NCI-H524 treated with DMSO at 0.1 percent for 48 hours (cell line): ENCODE measurements around the gene AMZ2.
"Not testable (repeated sequence)": the region's sequence is repeated elsewhere in the genome, so short reads cannot be mapped to it uniquely, and the experiment has no call there.

Experiments
- DNase-seq: peaks from one replicate; lab custom pipeline; 2025; lab: John Stamatoyannopoulos, UW

AMZ2 gene

DNA sequence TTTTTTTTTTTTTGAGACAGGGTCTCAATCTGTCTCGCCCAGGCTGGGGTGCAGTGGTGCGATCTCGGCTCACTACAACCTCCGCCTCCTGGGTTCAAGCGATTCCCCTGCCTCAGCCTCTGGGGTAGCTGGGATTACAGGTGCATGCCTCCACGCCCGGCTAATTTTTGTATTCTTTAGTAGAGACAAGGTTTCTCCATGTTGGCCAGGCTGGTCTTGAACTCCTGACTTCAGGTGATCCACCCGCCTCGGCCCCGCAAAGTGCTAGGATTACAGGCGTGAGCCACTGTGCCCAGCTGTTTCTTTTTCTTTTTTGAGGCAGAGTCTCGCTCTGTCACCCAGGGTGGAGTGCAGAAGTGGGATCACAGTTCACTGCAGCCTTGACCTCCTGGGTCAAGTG, 27.1 kb upstream of the AMZ2 start:
- not testable (repeated sequence) for DNase-seq

DNA sequence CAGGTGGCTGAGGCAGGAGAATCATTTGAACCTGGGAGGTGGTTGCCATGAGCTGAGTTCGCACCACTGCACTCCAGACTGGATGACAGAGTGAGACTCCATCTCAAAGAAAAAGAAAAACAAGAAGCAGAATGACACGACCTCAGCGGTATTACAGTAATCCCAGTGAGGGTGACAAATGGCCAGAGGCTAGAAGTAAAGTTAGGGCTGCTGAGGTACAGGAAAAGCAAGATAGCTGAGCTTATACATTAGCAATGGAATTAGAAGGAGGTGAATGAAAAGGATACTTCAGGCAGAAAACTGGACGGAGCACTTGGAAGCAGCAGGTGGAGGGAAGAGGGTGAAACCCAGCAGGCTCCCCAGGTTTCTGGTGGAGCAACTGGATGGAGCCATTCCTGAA, 26.1 kb upstream of the AMZ2 start:
- no peak for DNase-seq

- DNase-seq: no peak
Measured at GRCh38 chr17:68222606-68223005, 25.2 kb upstream of the AMZ2 start.

GRCh38 chr17:68225055-68225454, 22.8 kb upstream of the AMZ2 start:
- not testable (repeated sequence) for DNase-seq

DNA sequence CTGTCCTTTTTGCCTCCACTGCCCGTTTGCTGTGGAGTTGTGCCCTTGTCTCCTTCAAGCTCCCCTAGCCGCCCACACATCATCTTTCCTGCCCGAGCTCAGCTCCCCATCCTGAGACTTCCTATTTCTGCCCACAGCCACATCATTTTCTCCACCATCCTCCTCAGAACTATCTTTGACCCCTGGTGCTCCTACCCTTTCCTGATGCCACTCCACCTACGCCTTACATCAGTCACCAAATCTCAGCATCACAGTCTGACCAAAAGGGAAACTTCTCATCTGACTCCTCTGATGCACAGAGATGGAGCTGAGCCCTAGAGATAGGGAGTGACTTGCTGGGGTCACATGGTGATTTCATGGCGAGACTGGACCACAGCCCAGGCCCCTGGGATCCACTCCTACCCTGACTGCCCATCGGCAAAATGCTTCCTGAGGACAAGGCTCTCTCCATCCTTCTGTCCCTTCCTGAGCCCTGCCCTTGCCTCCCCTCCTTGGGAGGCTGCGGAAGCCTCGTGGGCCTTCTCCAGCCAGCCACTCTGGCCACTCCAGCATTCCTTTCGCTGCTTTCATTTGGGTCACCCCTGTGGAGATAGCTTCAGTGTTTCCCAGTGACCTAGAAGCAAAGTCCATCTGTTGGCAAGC, 19.7 kb upstream of the AMZ2 start:
- DNase-seq: not testable (repeated sequence)

- DNase-seq: no peak
Measured at GRCh38 chr17:68228817-68229570, 18.8 kb upstream of the AMZ2 start.

DNA sequence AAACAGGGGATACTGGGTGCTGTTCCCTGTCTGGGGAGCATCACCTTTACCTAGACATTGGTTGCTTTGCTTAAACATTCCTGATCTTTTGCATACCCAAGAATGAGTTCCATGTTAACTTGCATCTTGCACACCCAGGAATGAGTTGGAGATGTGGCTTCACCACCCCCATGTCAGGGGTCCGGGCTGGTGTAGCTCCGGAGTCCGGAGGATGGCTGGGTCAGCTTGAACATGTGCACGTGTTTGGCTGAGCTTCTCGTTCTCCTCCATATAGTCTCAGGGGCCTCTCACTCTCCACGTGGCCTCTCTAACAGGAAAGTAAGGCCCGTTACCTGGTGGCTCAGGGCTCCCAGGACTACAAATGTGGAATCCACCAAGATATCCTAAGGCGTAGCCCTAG, 18.2 kb upstream of the AMZ2 start:
- no peak for DNase-seq

DNA sequence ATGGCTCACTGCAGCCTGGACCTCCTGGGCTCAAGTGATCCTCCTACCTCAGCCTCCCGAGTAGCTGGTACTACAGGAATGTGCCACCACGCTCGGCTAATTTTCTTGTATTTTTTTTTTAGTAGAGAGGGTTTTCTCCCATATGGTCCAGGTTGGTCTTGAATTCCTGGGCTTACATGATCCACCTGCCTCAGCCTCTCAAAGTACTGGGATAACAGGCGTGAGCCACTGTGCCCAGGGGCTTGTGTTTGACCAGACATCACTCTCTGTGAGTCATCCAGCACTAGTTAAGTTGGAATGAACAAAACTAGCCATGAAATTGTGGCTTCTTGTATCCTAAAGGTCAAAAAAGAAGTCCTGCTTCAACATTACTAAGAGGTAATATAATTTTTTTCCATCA, 16.7 kb upstream of the AMZ2 start:
- not testable (repeated sequence) for DNase-seq

DNA sequence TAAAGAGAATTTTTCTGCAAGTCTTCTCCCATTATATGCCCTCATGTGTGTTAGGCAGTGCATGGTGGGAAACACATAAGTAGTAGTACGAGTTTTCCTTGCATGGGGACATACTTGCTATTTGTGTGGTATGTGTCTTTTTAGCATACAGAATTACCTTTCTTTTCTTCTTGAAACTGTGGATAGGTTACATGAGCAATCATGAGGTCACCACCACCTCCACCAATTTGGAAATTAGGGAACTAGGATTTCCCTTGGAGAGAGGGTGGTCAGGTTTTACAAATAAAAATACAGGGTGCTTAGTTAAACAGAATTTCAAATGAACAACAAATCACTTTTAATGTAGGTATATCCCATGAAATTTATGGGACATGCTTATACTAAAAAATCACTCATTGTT, 16.3 kb upstream of the AMZ2 start:
- no peak for DNase-seq

DNA sequence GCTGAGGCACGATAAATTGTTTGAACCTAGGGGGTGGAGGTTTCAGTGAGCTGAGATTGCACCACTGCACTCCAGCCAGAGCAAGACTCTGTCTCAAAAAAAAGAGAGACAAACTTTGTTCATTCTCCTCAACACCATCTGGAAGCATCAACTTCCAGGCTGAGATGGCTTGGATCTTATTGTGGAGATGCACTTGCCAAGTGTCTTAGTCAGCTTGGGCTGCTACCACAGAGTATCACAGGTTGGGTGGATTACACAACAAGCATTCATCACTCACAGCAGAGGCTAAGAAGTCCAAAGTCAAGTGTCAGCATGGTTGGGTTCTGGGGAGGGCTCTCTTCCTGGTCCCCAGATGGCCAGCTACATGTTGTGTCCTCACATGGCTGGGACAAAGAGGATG, 15.1 kb upstream of the AMZ2 start:
- not testable (repeated sequence) for DNase-seq

DNA sequence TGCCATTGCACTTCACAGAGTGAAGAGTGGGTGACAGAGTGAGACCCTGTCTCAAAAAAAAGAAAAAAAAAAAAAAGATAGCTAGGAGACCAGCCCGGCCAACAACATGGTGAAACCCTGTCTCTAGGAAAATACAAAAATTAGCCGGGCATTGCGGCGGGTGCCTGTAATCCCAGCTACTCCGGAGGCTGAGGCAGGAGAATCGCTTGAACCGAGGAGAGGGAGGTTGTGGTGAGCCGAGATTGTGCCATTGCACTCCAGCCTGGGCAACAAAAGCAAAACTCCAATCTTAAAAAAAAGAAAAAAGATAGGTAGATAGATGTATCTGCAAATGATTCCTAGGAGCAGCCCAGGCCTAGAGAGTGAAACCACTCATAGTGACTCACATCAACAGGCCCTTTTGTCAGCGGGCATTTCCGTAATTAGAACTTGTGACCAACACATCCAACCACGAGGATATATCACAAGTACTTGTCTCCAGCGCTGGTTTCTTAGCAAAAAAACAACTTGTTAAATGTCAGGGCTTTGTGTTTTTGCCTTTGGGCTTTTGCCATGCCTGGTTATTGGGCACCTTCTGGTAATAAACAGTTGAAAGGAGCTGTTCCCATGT, 13.0 kb upstream of the AMZ2 start:
- not testable (repeated sequence) for DNase-seq

DNA sequence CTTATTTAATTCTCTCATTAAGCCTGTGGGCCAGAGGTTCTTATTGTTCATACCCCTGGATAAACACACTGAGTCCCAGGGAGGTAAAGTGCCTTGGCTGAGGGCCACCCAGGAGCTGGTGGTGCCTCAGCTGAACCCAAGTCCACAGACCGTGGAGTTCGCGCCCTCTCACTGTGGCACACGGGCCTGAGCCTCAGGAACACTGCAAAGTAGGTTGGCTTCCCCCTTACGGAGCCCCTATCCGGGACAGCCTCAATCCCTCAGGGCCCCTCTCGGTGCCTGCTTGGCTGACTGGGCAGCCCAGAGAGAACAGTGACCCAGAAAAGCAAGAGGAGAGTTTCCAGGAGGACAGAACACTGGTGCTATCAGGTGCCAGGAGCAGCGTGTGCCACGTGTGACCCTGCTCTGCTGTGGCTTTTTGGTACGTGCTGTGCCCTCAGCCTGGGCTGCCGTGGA, 12.5 kb upstream of the AMZ2 start:
- DNase-seq: not testable (repeated sequence)

DNA sequence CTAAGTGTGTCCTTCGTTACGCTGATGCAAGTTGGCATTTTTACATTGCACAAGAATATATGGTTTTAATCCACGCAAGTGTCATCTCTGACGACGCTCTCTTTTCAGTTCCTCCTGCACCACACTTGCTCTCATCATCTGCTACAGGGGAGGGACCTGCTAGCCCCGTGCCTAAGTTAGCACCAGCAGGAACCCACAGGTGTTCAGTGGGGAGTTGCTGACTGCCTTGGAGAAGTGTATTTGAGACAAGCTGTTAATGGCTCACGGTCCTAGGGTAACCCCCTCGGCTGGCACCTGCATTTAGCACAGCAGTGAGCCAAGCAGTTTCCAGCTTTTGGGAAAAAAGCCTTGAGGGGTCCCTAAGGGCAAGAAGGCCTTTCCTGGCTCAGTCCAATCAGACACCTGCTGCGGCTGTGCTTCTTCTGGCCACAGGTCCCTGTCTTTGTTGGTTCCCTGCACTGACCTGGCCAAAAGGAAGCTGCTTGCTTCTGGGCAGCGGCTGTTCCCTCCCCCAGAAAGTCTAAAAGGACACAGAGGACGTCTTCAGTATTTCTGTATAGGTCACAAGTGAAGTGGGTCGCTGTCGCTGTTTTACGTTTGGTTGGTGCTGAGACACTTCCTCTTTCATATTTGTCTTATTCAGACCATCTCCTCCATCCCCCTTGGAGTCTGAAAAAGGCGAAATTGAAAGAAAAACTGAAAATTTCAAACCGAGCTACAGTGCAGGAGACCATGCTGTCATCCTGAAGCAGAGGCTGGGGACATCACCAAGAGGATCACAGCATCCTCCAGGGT, 10.3 kb upstream of the AMZ2 start:
- not testable (repeated sequence) for DNase-seq

GRCh38 chr17:68238164-68238870, 9.5 kb upstream of the AMZ2 start:
- no peak for DNase-seq

DNA sequence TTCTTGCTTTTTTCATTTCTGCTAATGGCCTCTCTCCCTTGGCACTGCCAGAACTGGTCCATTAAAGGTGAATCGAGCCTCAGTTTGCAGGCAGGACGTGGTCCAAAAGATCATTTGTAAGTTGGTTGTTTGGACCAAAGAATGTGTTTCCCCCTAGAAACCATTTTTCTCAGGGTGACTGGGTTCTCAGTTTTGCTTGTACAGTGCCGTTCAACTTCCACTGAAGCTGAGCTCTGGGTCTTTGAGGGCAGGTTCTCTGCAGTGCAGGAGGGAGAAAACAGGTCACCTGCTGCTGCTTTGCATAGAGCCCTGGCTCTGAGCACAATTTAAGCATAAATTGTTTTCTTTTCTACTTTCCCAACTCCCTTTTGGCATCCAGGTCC, 9.0 kb upstream of the AMZ2 start:
- DNase-seq: no peak

DNA sequence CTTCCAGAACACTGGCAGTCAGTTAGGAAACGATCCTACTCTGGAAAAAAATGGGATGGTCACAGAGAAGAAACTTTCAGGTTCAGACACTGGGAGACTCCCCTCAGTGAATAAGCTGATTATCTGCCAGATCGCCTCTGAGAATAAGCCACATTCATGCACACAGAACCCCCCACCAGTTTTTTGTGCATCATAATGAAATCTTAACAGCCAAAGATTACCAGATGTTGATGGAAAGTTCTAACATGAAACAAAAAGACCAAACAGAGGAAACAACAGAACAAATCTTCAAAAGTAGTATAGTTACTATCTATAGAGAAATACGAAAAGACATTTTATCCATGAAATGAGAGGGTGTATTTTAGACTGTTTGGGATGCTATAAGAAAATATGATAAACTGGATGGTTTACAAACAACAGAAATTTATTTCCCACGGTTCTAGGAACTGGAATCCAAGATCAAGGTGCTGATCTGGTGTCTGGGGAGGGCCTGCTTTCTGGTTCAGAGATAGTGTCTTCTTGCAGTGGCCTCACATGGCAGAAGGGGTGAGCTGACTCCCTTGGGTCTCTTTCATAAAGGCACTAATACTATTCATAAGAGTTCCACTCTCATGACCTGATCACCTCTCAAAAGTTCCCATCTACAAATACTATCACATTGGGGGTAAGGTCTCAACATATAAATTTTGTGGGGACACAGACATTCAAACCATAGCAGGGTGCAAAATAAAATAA, 8.0 kb upstream of the AMZ2 start:
- no peak for DNase-seq

DNA sequence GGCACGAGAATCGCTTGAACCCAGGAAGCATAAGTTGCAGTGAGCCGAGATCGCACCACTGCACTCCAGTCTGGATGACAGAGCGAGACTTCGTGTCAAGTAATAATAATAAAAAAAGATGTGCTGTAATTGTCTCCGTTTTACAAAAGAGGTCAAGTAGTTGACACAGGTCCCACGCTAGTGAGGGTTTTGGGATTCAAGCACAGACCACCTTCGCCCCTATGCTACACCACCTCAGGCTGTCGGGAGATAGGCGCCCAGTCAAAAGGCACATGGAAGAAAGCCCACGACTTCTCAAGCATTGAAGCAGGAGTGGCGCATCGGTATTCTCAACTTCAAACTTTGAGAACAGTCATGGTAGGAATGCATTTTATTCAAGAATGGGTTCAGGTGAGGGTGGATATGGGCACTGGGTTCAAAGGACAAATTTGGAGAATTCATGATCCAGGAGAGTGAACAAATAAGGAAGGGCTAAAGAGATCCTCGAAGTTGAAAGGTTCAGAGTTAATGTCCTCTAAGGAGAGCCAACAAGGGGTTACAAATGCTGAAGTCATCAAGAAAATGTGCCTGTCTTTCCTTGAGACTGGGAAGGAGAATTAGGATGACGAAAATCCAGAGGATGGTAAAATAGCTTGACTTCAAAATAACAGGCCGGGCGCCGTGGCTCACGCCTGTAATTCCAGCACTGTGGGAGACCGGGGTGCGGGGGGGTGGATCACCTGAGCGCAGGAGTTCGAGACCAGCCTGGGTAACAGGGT, 1.4 kb upstream of the AMZ2 start:
- no peak for DNase-seq

DNA sequence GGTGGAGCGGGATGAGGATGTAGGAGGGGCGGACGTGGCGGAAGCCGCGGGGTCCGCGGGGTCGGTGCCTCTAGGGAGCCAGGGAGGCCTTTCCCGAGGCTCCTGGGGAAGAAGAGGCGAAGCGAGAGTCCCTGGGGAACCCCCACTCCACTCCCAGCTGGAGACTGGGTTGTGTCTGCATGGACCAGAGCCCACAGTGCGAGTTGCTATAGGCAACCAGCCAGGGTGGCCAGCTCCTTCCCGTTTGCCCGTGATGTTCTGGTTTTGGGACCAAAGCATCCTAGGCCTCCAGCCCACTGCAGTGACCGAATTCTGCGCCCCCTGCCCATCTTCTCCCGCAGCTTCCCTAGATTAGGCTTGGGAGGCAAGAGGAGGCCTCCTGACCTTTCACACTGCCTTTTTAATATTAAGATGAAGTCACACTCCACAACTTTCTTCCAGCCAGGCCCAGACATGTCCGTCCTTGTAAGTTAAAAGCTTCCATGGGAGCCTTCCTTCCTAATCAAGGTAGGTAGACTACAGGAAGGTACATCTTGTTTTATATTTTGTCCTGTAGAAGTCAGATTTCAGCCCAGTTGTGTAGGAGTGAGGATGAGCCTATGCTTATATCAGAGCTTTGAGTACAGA, 469 bp downstream of the AMZ2 start:
- no peak for DNase-seq

DNA sequence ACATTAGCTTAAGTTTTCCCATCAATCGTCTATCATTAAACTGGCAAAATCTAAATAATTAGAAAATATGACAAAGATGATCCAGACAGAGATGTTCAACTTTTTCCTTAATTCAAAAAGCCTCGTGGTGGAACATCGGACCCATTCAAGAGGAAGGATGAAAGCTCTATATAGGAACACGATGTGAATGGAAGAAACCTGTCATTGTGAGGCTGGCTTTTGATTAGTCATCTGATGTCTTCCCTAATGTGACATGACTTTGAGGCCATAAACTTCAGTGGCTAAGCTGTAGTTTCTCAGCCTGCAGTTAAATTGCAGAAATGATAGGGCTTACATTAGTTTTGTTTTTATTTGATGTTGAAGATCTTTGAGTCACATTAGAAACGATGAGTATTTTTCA, 1.0 kb downstream of the AMZ2 start:
- no peak for DNase-seq

GRCh38 chr17:68249354-68249765, 1.5 kb downstream of the AMZ2 start:
- no peak for DNase-seq
